ENCODE results near the gene SMIM45.
A peak's percentile ranks its signal among the peaks of the same experiment; 100 is the strongest.

Gene SMIM45

GRCh38 chr22:41908411-41909309, 43.3 kb upstream of the SMIM45 start:
- no peak overlapping the region for H3K4me3 ChIP-seq (ENCODE audit: low read depth, low read length)
- TF ChIP-seq CTCF (IDR thresholded peaks at IDR 0.05; ENCODE audit: low read depth, low read length), result no peak

- no peak for TF ChIP-seq CTCF (IDR thresholded peaks at IDR 0.05; ENCODE audit: low read depth, low read length)
- no peak overlapping the region for H3K4me3 ChIP-seq (ENCODE audit: low read depth, low read length)
Measured at GRCh38 chr22:41909310-41910049, 42.5 kb upstream of the SMIM45 start.

- 0 out of 2 replicates have a peak overlapping the region, but pooled peaks have one; percentile 3 for H3K4me3 ChIP-seq (ENCODE audit: low read depth, low read length)
- no peak for TF ChIP-seq CTCF (IDR thresholded peaks at IDR 0.05; ENCODE audit: low read depth, low read length)
Measured at GRCh38 chr22:41910050-41911000, 41.6 kb upstream of the SMIM45 start.

- H3K4me3 ChIP-seq (ENCODE audit: low read depth, low read length), result no peak overlapping the region
- TF ChIP-seq CTCF (IDR thresholded peaks at IDR 0.05; ENCODE audit: low read depth, low read length), result no peak
Measured at GRCh38 chr22:41911001-41911611, 40.8 kb upstream of the SMIM45 start.

GRCh38 chr22:41912338-41913039, 39.5 kb upstream of the SMIM45 start:
- H3K4me3 ChIP-seq (ENCODE audit: low read depth, low read length), result no peak overlapping the region
- TF ChIP-seq CTCF (IDR thresholded peaks at IDR 0.05; ENCODE audit: low read depth, low read length), result no peak

GRCh38 chr22:41913040-41913719, 38.8 kb upstream of the SMIM45 start:
- no peak for TF ChIP-seq CTCF (IDR thresholded peaks at IDR 0.05; ENCODE audit: low read depth, low read length)
- no peak overlapping the region for H3K4me3 ChIP-seq (ENCODE audit: low read depth, low read length)

Data from WI38 (cell line).